ENCODE results near the gene ARHGAP19.

ARHGAP19 gene

GRCh38 chr10:97228130-97228774 lies 64.2 kb downstream of the ARHGAP19 start:
- no peak for DNase-seq

- DNase-seq = no peak
These were observed 66.0 kb downstream of the ARHGAP19 start for GRCh38 chr10:97226398-97226797.

- DNase-seq = no peak
These were observed 67.7 kb downstream of the ARHGAP19 start for GRCh38 chr10:97224483-97225435.

DNA sequence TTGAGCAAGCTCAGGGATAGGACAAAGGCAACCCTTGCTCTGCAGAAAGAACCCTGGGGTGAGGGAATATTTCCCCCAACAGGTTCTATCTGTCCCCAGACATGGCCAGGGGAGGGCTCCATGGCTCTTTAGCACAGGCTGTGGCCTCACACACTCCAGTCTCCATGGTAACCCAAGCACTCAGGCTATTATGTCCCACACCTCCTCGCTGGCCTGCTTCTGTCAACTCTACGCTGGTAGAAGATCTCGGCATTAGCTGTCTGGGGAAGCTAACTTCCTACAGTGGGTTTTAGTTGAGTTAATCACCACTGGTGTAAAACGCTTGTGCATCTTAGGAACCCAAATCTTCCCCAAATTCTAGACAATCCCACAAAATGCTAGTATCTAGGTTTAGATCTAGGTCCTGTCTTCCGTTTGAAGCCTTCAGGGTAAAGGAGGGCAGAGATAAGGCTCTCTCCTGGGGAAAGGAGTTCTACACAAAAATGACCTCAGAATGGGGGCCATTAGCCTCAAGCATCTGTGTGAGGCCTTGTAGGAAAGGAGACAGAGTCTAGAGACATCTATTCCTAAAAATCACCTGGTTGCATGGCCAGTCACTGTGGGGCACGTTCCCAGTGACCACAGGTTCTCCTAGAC lies 70.0 kb downstream of the ARHGAP19 start:
- no peak for DNase-seq

DNA sequence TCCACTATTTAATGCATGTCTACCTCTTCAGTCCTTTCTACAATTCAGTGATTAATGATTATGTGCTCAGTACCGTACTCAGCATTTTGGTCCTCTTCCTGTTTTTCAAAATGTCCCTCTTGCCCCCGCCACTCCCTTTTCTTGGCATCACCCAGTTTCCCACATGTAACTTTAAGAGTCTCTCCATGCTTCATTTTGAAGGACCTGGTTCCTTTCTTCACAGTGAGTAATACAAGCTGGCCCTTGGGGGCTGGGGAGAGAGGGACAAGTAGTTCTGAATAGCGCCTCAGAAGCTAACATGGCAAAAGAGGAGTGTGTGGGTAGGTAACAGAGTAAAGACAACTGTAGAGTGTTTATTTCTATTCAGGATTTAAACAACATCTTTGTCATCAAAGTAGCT lies 72.1 kb downstream of the ARHGAP19 start:
- no peak for DNase-seq

DNA sequence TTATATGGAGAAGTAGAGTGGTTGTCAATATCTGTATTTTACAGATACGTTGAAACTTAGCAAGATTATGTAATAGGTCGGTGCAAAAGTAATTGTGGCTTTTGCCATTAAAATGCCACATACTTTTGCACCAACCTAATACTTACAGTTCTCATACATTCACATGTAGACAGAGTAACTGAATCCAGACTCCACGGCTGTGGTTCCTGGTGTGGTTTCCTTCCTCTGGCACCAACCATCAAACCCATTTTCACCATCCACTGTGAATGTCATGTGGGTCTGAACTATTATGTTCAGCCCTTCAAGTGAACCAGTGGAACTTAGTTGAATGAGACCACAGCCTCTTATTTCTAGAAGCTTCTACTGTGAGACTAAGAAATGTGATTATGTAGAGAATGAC lies 75.1 kb downstream of the ARHGAP19 start:
- no peak for DNase-seq

DNA sequence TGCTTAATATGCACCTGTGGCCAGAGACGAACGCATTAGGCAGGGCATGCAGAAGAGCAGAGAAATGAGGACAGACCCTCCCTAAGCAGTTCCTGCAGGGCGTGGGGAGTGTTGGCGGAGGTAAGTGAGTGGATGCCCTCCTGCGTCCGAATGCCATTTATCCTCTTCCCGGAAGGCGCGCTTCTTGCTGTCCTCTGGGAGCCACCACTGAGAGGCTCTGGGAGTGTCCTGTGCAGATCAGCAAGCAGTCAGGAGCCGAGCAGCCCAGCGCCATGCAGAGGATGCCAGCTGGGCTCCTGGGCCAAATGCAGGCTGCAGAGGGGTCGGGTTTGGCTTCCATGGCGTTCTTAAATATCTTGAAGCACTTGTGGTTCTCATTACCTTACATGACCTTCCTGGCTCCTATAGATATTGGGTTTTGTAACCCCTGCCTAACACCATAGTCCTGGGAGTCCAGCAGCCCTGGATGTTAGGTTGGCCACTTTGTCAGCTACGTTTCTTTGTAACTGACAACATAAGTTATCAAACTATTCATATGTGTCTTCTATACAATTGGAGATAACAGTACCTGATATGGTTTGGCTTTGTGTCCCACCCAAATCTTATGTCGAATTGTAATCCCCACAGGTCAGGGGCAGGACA lies 76.7 kb downstream of the ARHGAP19 start:
- DNase-seq = no peak

- DNase-seq = no peak
These were observed 79.0 kb downstream of the ARHGAP19 start for GRCh38 chr10:97213431-97213830.

GRCh38 chr10:97211229-97211628 lies 81.2 kb downstream of the ARHGAP19 start:
- DNase-seq = no peak

DNA sequence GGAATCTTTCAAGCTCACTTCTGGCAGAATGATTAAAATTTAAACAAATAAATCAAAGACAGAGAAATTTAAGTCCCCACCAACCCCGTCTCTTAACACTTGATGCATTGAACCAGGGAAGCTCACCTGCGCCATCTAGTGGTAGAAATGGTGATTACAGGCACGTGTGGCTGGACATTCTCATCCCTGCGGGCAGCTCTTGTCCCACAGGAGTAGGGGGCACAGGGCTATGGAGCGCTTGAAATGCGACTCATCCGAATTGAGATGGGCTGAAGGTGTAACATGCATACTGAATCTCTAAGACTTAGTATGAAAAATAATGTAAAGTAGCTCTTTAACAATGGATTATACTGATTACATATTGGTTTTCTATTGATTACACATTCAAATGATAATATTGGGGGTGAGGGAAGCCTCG lies 81.9 kb downstream of the ARHGAP19 start:
- DNase-seq = peak; percentile 62

- DNase-seq = no peak
These were observed 84.6 kb downstream of the ARHGAP19 start for GRCh38 chr10:97207756-97208346.

DNA sequence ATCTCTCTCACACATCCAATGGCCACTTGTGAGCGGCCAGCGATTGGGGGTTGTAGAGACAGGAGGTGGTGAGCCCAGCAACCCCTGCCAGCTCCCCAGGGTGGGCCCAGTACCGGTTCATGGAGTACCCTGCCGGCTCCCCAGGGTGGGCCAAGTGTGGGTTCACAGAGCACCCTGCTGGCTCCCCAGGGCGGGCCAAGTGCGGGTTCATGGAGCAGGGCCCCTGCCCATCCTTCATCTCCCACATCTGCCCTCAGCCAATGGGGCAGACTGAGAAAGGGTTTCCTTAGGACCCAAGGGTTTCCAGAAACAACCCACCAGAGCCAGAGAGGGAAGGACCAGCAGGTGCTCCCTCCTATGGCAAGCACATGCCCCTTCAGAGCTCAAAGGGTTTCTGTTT lies 85.3 kb downstream of the ARHGAP19 start:
- no peak for DNase-seq

- DNase-seq = no peak
These were observed 87.4 kb downstream of the ARHGAP19 start for GRCh38 chr10:97204826-97205679.

DNA sequence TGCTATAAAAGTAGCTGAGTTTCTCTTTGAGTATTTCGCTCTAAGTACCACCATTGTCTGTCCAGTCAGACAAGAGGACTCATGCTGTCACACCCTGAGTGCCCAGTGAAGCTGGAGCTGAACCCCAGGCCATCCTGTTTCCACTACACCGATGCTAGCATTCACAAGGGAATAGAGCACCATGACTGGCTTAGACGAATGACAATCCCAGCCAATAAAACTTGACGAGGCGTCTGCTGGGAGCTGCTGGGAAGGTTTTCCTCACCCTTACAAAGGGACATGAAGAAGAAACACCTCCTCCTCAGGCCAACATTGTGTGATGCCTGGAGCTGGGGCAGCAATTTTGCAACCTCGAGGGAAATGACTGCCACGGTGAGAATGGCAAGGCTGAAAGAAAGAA lies 89.2 kb downstream of the ARHGAP19 start:
- DNase-seq = no peak

- no peak for DNase-seq
These were observed 91.8 kb downstream of the ARHGAP19 start for GRCh38 chr10:97200616-97201015.

DNA sequence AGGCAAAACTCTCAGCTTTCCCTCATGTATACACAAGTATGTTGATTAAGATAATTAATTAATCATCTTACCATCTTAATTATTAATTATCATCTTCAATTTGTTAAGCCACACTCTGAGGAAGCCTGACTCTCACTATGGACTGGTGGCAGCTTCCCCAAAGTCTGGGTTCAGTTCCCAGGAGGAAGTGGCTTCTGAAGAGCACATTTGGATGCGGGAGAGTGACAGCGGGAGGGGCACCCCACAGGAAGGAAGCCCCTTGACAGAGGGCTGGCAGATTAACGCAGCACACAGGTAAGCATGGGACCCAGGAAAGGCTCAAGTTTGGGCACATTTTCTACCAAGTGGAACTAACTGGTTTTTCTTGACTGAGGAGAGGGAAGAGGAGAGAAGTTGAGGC lies 93.3 kb downstream of the ARHGAP19 start:
- no peak for DNase-seq

DNA sequence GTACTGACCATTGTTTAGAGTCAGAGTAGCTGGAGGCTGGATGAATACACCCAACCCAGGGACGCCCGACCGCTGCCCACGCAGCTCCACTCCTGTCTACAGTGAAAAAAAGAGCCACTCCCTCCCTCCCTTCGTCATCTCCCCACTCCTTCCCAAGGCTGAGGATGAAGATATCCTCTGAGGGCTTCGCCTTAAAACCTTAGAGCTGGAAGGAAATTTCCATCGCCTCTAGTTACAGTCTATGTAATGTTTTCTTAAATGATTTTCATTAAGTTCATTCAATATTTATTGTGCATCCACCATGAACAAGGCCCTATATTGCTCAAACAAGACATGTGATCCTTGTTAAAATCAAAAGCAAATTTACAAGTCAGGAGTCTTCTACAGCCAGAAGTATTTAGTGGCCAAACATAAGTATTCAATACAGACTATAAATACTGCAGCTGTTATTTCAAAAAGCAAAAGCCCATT lies 95.4 kb downstream of the ARHGAP19 start:
- no peak for DNase-seq

DNA sequence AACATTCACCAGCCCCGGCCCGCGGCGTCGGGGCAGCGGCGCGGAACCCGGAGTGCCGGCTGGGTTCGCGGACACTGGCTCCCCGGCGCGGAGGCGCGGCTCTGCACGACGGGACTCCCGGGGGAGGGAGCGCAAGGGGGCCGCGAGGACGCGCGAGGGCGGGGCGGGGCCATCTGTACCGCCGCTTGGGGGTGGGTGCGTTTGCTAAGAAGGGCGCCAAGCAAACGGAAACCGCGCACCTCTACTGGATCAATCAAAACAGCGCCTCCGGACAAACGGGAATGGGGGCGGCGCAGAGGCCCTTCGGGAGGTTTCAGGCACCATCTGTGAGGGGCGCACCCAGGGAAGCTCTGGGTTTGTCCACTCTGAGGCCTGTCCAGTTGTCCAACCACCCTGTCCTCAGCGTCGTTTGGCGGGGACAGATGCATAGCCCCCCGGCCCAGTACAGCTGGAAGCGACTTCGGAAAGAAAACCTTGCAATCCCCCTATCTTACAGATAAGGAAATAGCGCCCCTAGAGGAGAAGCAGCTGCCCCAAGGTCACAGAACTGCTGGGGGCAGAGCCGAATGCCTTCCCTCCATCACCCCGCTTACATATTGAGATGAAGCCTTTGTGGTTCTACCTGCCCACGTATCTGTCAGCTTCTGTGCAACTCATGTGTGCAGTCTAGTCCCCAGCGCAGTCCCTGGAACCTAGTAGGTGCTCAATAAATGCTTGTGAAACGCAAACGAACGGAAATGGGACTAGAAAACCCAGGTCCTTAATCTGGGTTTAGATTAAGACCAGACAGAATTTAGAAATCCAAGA lies 96.0 kb downstream of the ARHGAP19 start:
- peak; percentile 74 for DNase-seq

- no peak for DNase-seq
These were observed 96.7 kb downstream of the ARHGAP19 start for GRCh38 chr10:97195706-97196222.

DNA sequence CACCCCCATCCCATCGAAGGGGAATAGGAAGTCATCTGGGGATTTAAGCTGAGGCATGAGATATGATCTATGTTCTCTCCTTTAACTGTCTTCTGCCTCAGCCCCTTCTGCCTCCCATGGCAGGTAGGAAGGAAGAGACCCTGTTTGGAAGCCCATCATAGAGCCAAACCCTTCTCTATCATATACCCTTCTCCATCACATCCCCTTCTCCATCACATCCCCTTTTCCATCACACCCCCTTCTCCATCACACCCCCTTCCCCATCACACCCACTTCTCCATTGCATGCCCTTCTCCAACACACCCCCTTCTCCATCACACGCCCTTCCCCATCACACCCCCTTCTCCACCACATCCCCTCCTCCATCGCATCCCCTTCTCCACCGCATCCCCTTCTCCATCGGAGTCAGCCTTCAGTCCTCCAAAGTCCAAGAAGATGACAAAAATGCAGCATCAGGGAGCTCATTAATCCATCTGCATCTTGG lies 99.4 kb downstream of the ARHGAP19 start:
- no peak for DNase-seq

Data from RPMI8226 (cell line).